Hematopoietic multipotent progenitor cell treated with erythropoietin and hydrocortisone succinate and interleukin-3 and kit ligand, for 8 days (in vitro differentiated cells): ENCODE data around the gene ZNF580.
A peak's percentile ranks its signal among the peaks of the same experiment; 100 is the strongest.

Source experiments
- DNase-seq: peaks from one replicate; pipeline ENCODE4 v3.0.0-alpha.2; 2015

Gene ZNF580

GRCh38 chr19:55680339-55681130 lies 39.7 kb downstream of the ZNF580 start:
- no peak for DNase-seq

GRCh38 chr19:55681131-55682092 lies 40.6 kb downstream of the ZNF580 start:
- no peak for DNase-seq

- no peak for DNase-seq
Measured at GRCh38 chr19:55683449-55684261, 42.9 kb downstream of the ZNF580 start.

GRCh38 chr19:55684946-55685681 lies 44.3 kb downstream of the ZNF580 start:
- DNase-seq = no peak

GRCh38 chr19:55685776-55686175 lies 45.0 kb downstream of the ZNF580 start:
- DNase-seq = no peak

- no peak for DNase-seq
Measured at GRCh38 chr19:55686311-55687050, 45.7 kb downstream of the ZNF580 start.

- no peak for DNase-seq
Measured at GRCh38 chr19:55687281-55688201, 46.7 kb downstream of the ZNF580 start.

- DNase-seq = peak; percentile 16
Measured at GRCh38 chr19:55688422-55689218, 47.8 kb downstream of the ZNF580 start.

GRCh38 chr19:55689411-55690108 lies 48.8 kb downstream of the ZNF580 start:
- DNase-seq = no peak

- DNase-seq = no peak
Measured at GRCh38 chr19:55690109-55690768, 49.4 kb downstream of the ZNF580 start.

- no peak for DNase-seq
Measured at GRCh38 chr19:55690769-55691545, 50.2 kb downstream of the ZNF580 start.

GRCh38 chr19:55691561-55692481 lies 51.0 kb downstream of the ZNF580 start:
- no peak for DNase-seq

- DNase-seq = no peak
Measured at GRCh38 chr19:55692681-55693081, 51.9 kb downstream of the ZNF580 start.
